ENCODE measurements around the gene PACS1. TPM values are rescaled to one million over a fixed set of nuclear protein-coding genes. Genes with fewer than 3 reads are reported as not detected.

The PACS1 gene
- total and polyA plus RNA-seq, 4 experiments from 2014 or later: 13.7 to 262 (median 177) TPM

DNA sequence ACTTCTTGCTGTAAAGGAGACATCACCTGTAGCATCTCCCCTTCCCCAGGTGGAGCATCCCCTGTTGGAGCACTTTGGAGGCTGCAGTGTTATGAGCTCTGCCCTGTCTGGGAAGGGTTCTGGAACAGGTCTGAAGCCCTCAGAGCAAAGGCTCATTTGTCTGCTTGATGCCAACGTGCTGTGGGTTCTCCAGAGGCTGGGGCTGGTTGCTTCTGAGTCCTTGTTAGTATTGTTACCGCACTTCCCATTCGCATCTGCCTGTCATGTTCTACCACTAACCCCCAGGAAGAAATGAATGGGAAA, 73.1 kb downstream of the PACS1 start:
- no peak overlapping the region for H3K4me3 Mint-ChIP-seq
- Histone ChIP-seq H3K36me3 (ENCODE audit: insufficient read depth, low read length) (no peaks in the 10 kb centered on the region), H3K9me3 (ENCODE audit: control insufficient read depth in 1 of 2, low read length in 2 of 2) (no peaks in the 10 kb centered on the region), H3K27me3 (ENCODE audit: insufficient read depth, low read length) (no peaks in the 10 kb centered on the region), H3K4me3 (ENCODE audit: low read length in 2 of 2) (no peak overlapping the region), H3K4me1 (ENCODE audit: insufficient read depth, low read length) (peaks cover 40% of the 10 kb centered on the region), H3K27ac (ENCODE audit: low read depth, low read length) (no peak overlapping the region)
- peak overlapping the region in 1 of 7 donors; percentile 22 for H3K27ac Mint-ChIP-seq
- ChIA-PET CTCF (ENCODE audit: partially characterized antibody) (no interaction called here), POLR2A (ENCODE audit: partially characterized antibody) (no interaction called here)
- intact Hi-C loops (cut with micrococcal nuclease): no loop called here
- H3K4me1 Mint-ChIP-seq: peaks cover 24 to 59% (median 47%) of the 10 kb centered on the region in 4 donors
- no peak for DNase-seq
- H3K36me3 Mint-ChIP-seq: peaks cover 19 to 20% of the 10 kb centered on the region in 2 donors
- no peaks in the 10 kb centered on the region for H3K27me3 Mint-ChIP-seq
- no peaks in the 10 kb centered on the region for H3K9me3 Mint-ChIP-seq

DNA sequence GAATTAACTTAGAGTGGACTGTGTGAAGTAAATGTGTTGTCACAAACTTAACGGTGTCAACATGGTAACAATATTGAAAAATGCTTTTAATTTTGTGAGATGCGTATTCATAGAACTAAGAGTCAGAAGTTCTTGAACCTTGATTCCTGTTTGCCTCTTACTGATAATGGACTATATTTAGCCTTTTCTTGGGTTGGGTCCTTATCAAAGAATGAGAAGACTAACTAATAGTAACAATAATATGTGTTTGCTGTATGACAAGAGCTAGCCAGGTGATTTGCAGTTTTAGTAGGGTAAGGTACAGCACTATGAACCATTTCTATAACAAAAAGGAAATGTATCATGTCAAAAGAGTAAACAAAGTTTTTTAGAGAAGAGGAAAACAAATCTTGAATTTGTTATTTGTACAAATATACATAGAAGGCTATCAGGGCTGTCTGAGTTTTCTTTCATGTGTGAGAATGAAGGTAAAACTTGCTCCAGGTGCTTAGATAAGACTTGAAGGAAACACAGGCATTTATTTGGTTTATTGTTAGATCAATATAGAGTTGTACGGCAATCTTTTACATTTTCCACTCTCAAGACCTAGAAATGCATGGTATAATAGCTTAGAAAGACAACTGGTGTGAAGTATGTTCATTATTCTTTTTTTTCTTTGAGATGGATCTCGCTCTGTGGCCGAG, 74.1 kb downstream of the PACS1 start:
- ChIA-PET CTCF (ENCODE audit: partially characterized antibody) (interaction anchor here (1.4 to 1.9 kb wide), 2 partner anchors 9 to 14 kb away, joined by 3 to 6 read pairs; no protein-coding TSS in a partner anchor), POLR2A (ENCODE audit: partially characterized antibody) (no interaction called here)
- DNase-seq: no peak
- Mint-ChIP-seq H3K4me1 (peaks cover 24 to 59% (median 47%) of the 10 kb centered on the region in 4 donors), H3K27ac (peak overlapping the region in 1 of 7 donors; percentile 43), H3K27me3 (no peaks in the 10 kb centered on the region), H3K36me3 (peaks cover 19 to 20% of the 10 kb centered on the region in 2 donors), H3K4me3 (no peak overlapping the region), H3K9me3 (no peaks in the 10 kb centered on the region)
- no peaks in the 10 kb centered on the region for H3K27me3 ChIP-seq (ENCODE audit: insufficient read depth, low read length)
- H3K27ac ChIP-seq (ENCODE audit: low read depth, low read length): no peak overlapping the region
- intact Hi-C loops (cut with micrococcal nuclease): no loop called here
- no peak overlapping the region for H3K4me3 ChIP-seq (ENCODE audit: low read length in 2 of 2)
- H3K4me1 ChIP-seq (ENCODE audit: insufficient read depth, low read length): peaks cover 40% of the 10 kb centered on the region
- H3K9me3 ChIP-seq (ENCODE audit: control insufficient read depth in 1 of 2, low read length in 2 of 2): no peaks in the 10 kb centered on the region
- H3K36me3 ChIP-seq (ENCODE audit: insufficient read depth, low read length): no peaks in the 10 kb centered on the region

DNA sequence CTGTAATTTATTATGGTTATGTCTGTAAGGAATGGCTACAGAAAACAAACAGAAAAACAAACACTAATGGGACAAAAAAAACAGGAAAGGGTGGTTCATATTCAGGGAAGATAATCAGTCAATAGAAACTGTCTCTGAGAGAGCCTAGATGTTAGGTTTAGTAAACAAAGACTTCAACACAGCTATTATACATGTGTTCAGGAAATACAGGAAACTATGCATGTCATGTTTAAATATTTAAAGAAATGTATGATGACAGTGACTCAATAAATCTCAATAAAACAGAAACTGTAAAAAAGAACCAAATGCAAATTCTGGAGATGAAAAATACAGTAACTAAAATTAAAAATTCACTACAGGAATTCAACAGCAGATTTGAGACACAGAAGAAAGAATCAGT, 76.0 kb downstream of the PACS1 start:
- Histone ChIP-seq H3K36me3 (ENCODE audit: insufficient read depth, low read length) (no peaks in the 10 kb centered on the region), H3K4me3 (ENCODE audit: low read length in 2 of 2) (no peak overlapping the region), H3K27ac (ENCODE audit: low read depth, low read length) (no peak overlapping the region), H3K9me3 (ENCODE audit: control insufficient read depth in 1 of 2, low read length in 2 of 2) (no peaks in the 10 kb centered on the region), H3K27me3 (ENCODE audit: insufficient read depth, low read length) (no peaks in the 10 kb centered on the region), H3K4me1 (ENCODE audit: insufficient read depth, low read length) (peaks cover 32% of the 10 kb centered on the region)
- Mint-ChIP-seq H3K4me3 (no peak overlapping the region), H3K27ac (peak overlapping the region in 3 of 7 donors; percentile 17 to 74 (median 58)), H3K27me3 (no peaks in the 10 kb centered on the region), H3K36me3 (peaks cover 15 to 20% of the 10 kb centered on the region in 2 donors), H3K4me1 (peaks cover 26 to 61% (median 40%) of the 10 kb centered on the region in 4 donors), H3K9me3 (no peaks in the 10 kb centered on the region)
- ChIA-PET CTCF (ENCODE audit: partially characterized antibody) (interaction anchor here (0.6 kb wide), 1 partner anchor 12 kb away, joined by 4 read pairs; no protein-coding TSS in a partner anchor), POLR2A (ENCODE audit: partially characterized antibody) (no interaction called here)
- DNase-seq: no peak
- intact Hi-C loops (cut with micrococcal nuclease): no loop called here

DNA sequence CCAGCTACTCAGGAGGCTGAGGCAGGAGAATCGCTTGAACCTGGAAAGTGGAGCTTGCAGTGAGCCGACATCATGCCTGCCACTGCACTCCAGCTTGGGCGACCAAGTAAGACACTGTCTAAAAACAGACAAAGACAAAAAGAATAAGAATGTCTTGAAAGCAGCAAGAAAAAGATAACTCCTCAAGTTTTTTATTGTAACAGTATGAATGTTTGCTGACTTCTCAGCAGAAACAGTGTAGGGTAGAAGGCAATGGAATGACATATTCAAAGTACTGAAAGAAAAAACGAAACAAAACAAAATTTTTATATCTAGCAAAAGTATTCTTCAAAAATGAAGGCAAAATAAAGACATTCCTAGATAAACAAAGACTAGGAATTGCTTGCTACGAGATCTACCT, 76.9 kb downstream of the PACS1 start:
- no peak for DNase-seq
- H3K9me3 ChIP-seq (ENCODE audit: control insufficient read depth in 1 of 2, low read length in 2 of 2): no peaks in the 10 kb centered on the region
- ChIA-PET POLR2A (ENCODE audit: partially characterized antibody) (no interaction called here), CTCF (ENCODE audit: partially characterized antibody) (no interaction called here)
- no peaks in the 10 kb centered on the region for H3K27me3 Mint-ChIP-seq
- H3K4me1 Mint-ChIP-seq: peaks cover 31 to 68% (median 44%) of the 10 kb centered on the region in 4 donors
- no peak overlapping the region for H3K4me3 Mint-ChIP-seq
- peaks cover 19 to 26% of the 10 kb centered on the region in 2 donors for H3K36me3 Mint-ChIP-seq
- no peaks in the 10 kb centered on the region for H3K36me3 ChIP-seq (ENCODE audit: insufficient read depth, low read length)
- no peak overlapping the region for H3K27ac ChIP-seq (ENCODE audit: low read depth, low read length)
- intact Hi-C loops (cut with micrococcal nuclease): no loop called here
- no peak overlapping the region for H3K27ac Mint-ChIP-seq
- H3K4me1 ChIP-seq (ENCODE audit: insufficient read depth, low read length): peaks cover 32% of the 10 kb centered on the region
- H3K27me3 ChIP-seq (ENCODE audit: insufficient read depth, low read length): no peaks in the 10 kb centered on the region
- H3K9me3 Mint-ChIP-seq: peaks cover 0 to under 1% (median 0%) of the 10 kb centered on the region in 8 donors
- H3K4me3 ChIP-seq (ENCODE audit: low read length in 2 of 2): no peak overlapping the region

DNA sequence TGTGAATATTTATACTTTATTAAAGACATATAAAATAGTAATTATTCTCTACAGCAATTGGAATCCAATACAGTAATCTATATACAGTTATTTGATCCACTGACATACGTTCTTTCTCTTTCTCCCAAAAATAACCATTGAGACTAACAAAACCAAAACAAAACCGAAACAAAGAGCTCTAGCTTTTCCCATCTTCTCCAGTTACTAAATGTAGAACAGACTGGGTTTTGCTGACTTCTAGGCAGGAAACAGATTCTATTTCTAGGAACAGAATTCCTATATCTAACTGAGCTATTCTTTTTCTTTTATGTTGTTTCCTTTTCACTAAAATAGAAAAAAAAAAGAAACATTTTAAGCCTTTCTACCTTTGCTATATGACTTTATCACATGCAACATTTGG, 80.1 kb downstream of the PACS1 start:
- no peak for DNase-seq
- peaks cover 14% of the 10 kb centered on the region for H3K4me1 ChIP-seq (ENCODE audit: insufficient read depth, low read length)
- no peaks in the 10 kb centered on the region for H3K27me3 Mint-ChIP-seq
- ChIA-PET POLR2A (ENCODE audit: partially characterized antibody) (no interaction called here), CTCF (ENCODE audit: partially characterized antibody) (interaction anchor here (1.1 to 1.5 kb wide), 2 partner anchors 10 to 82 kb away, joined by 3 to 4 read pairs; no protein-coding TSS in a partner anchor)
- H3K36me3 Mint-ChIP-seq: peaks cover 15 to 30% of the 10 kb centered on the region in 2 donors
- H3K9me3 ChIP-seq (ENCODE audit: control insufficient read depth in 1 of 2, low read length in 2 of 2): no peaks in the 10 kb centered on the region
- H3K36me3 ChIP-seq (ENCODE audit: insufficient read depth, low read length): no peaks in the 10 kb centered on the region
- peak overlapping the region in 2 of 7 donors; percentile 1 to 61 for H3K27ac Mint-ChIP-seq
- intact Hi-C loops (cut with micrococcal nuclease): no loop called here
- peaks cover 24 to 54% (median 38%) of the 10 kb centered on the region in 4 donors for H3K4me1 Mint-ChIP-seq
- peaks cover 0 to 2% (median 0%) of the 10 kb centered on the region in 8 donors for H3K9me3 Mint-ChIP-seq
- no peak overlapping the region for H3K4me3 ChIP-seq (ENCODE audit: low read length in 2 of 2)
- H3K27ac ChIP-seq (ENCODE audit: low read depth, low read length): no peak overlapping the region
- no peaks in the 10 kb centered on the region for H3K27me3 ChIP-seq (ENCODE audit: insufficient read depth, low read length)
- H3K4me3 Mint-ChIP-seq: no peak overlapping the region

DNA sequence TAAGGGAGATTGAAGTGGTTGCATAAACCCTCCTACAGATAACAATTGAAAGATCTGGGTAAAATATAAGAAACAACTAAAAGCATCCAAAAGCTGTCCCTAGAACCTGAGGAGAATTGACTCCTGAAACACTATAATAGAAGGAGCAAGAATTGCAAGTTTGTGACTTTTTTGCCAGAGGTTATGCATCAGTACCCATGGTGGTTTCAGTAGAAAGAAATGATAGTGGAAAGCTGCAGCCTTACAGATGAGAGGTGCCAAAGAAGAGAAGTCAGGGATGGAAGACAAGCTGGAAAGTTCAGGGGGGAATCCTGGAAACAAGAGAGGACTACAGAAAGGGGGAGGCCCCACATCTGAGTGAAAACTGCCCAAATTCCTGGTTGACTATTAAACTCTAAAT, 80.7 kb downstream of the PACS1 start:
- Mint-ChIP-seq H3K9me3 (peaks cover 0 to 2% (median 0%) of the 10 kb centered on the region in 8 donors), H3K27me3 (no peaks in the 10 kb centered on the region), H3K36me3 (peaks cover 11 to 24% of the 10 kb centered on the region in 2 donors), H3K4me1 (peaks cover 24 to 54% (median 35%) of the 10 kb centered on the region in 4 donors), H3K27ac (peak overlapping the region in 5 of 7 donors; percentile 12 to 78 (median 73)), H3K4me3 (peak overlapping the region in 1 of 8 donors; percentile 34)
- peaks cover 9% of the 10 kb centered on the region for H3K4me1 ChIP-seq (ENCODE audit: insufficient read depth, low read length)
- intact Hi-C loops (cut with micrococcal nuclease): no loop called here
- CTCF ChIA-PET (ENCODE audit: partially characterized antibody): interaction anchor here (0.7 to 1.5 kb wide), 3 partner anchors 10 to 83 kb away, joined by 3 to 4 read pairs (median 3); no protein-coding TSS in a partner anchor
- POLR2A ChIA-PET (ENCODE audit: partially characterized antibody): no interaction called here
- DNase-seq: no peak
- no peaks in the 10 kb centered on the region for H3K27me3 ChIP-seq (ENCODE audit: insufficient read depth, low read length)
- H3K4me3 ChIP-seq (ENCODE audit: low read length in 2 of 2): no peak overlapping the region
- H3K9me3 ChIP-seq (ENCODE audit: control insufficient read depth in 1 of 2, low read length in 2 of 2): no peaks in the 10 kb centered on the region
- no peaks in the 10 kb centered on the region for H3K36me3 ChIP-seq (ENCODE audit: insufficient read depth, low read length)
- H3K27ac ChIP-seq (ENCODE audit: low read depth, low read length): no peak overlapping the region

DNA sequence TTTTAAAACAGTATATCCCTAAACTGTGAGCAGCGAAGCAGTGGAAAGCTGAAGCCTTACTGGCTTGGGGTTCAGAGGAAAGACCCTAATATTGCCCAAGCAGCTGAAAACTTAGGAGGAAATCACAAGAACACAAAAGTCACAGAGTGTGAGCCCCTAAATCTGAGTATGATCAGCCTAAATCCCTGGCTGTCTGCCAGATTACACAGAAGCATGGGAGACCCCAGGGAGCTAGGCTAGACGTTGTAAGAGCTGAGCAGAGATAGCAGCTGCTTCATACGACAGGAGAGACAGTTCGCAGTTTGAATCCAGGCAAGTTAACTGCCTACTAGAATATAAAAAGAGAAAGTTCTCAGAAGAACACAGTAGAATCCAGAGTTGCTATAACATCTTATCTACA, 81.2 kb downstream of the PACS1 start:
- Mint-ChIP-seq H3K9me3 (peaks cover 0 to 2% (median 0%) of the 10 kb centered on the region in 8 donors), H3K36me3 (peaks cover 11 to 21% of the 10 kb centered on the region in 2 donors), H3K4me3 (no peak overlapping the region), H3K27me3 (no peaks in the 10 kb centered on the region), H3K27ac (peak overlapping the region in 4 of 7 donors; percentile 15 to 73 (median 46)), H3K4me1 (peaks cover 23 to 52% (median 33%) of the 10 kb centered on the region in 4 donors)
- Histone ChIP-seq H3K27me3 (ENCODE audit: insufficient read depth, low read length) (no peaks in the 10 kb centered on the region), H3K4me1 (ENCODE audit: insufficient read depth, low read length) (peaks cover 4% of the 10 kb centered on the region), H3K4me3 (ENCODE audit: low read length in 2 of 2) (no peak overlapping the region), H3K36me3 (ENCODE audit: insufficient read depth, low read length) (no peaks in the 10 kb centered on the region), H3K27ac (ENCODE audit: low read depth, low read length) (no peak overlapping the region), H3K9me3 (ENCODE audit: control insufficient read depth in 1 of 2, low read length in 2 of 2) (no peaks in the 10 kb centered on the region)
- no peak for DNase-seq
- ChIA-PET CTCF (ENCODE audit: partially characterized antibody) (interaction anchor here (0.6 to 1.5 kb wide), 5 partner anchors 9 to 128 kb away, joined by 3 to 4 read pairs (median 3); no protein-coding TSS in a partner anchor), POLR2A (ENCODE audit: partially characterized antibody) (no interaction called here)
- intact Hi-C loops (cut with micrococcal nuclease): no loop called here

Measured in CD4-positive, alpha-beta memory T cell (primary cell).